Measurements from ENCODE around the gene MAPKAPK5.
"Not testable (repeated sequence)": the region's sequence is repeated elsewhere in the genome, so short reads cannot be mapped to it uniquely, and the experiment has no call there.

The MAPKAPK5 gene

GRCh38 chr12:111887926-111888745, 46.1 kb downstream of the MAPKAPK5 start:
- DNase-seq = no peak

GRCh38 chr12:111893287-111893686, 51.3 kb downstream of the MAPKAPK5 start:
- DNase-seq = no peak

- no peak for DNase-seq
These were observed 52.5 kb downstream of the MAPKAPK5 start for GRCh38 chr12:111894556-111894955.

GRCh38 chr12:111901182-111901581, 59.2 kb downstream of the MAPKAPK5 start:
- DNase-seq = no peak

GRCh38 chr12:111904446-111904975, 62.5 kb downstream of the MAPKAPK5 start:
- no peak for DNase-seq

GRCh38 chr12:111905502-111905901, 63.5 kb downstream of the MAPKAPK5 start:
- DNase-seq = no peak

GRCh38 chr12:111907740-111908139, 65.7 kb downstream of the MAPKAPK5 start:
- DNase-seq = no peak

GRCh38 chr12:111925171-111925570, 83.1 kb downstream of the MAPKAPK5 start:
- no peak for DNase-seq

- DNase-seq = no peak
These were observed 84.6 kb downstream of the MAPKAPK5 start for GRCh38 chr12:111926631-111927030.

- no peak for DNase-seq
These were observed 85.3 kb downstream of the MAPKAPK5 start for GRCh38 chr12:111927346-111927745.

GRCh38 chr12:111932241-111932640, 90.2 kb downstream of the MAPKAPK5 start:
- no peak for DNase-seq

- no peak for DNase-seq
These were observed 94.8 kb downstream of the MAPKAPK5 start for GRCh38 chr12:111936869-111937268.

- DNase-seq = no peak
These were observed 95.4 kb downstream of the MAPKAPK5 start for GRCh38 chr12:111937429-111937828.

GRCh38 chr12:111942557-111942956, 100.5 kb downstream of the MAPKAPK5 start:
- no peak for DNase-seq

- DNase-seq = no peak
These were observed 101.9 kb downstream of the MAPKAPK5 start for GRCh38 chr12:111943929-111944328.

GRCh38 chr12:111950961-111951676, 109.1 kb downstream of the MAPKAPK5 start:
- not testable (repeated sequence) for DNase-seq
